ENCODE data around the gene ARFIP1. TPM values are rescaled to one million over a fixed set of nuclear protein-coding genes. Genes with fewer than 3 reads are reported as not detected.

The ARFIP1 gene
- total and polyA plus RNA-seq, 9 of the 15 experiments (the other 6 are each of a cell fraction or from before 2014, with no cell fraction given): 14.1 to 25.1 (median 20.9) TPM

GRCh38 chr4:152779513-152780266 is at the start of gene ARFIP1, which contains the start of gene TIGD4 (continued):
- 0 out of 2 replicates have a peak, but pooled peaks have one; percentile 11 for TF ChIP-seq CC2D1A (IDR thresholded peaks at IDR 0.05)
- no peak for TF ChIP-seq ZNF696 (CRISPR knock-in tag; conservative IDR thresholded peaks at IDR 0.05)
- peak; percentile 65 for TF ChIP-seq SIN3B (IDR thresholded peaks at IDR 0.05; ENCODE audit: low read depth)
- peak; percentile 74 for TF ChIP-seq C11orf30 (IDR thresholded peaks at IDR 0.05; ENCODE audit: low read depth)
- TF ChIP-seq NBN (IDR thresholded peaks at IDR 0.05; ENCODE audit: low read depth): peak; percentile 43; the same call in 1 of the 2 replicates
- TF ChIP-seq CHAMP1 (IDR thresholded peaks at IDR 0.05): no peak
- TF ChIP-seq MIER1 (IDR thresholded peaks at IDR 0.05; ENCODE audit: low read depth): no peak
- peak; percentile 54 for TF ChIP-seq RNF2 (IDR thresholded peaks at IDR 0.05)
- TF ChIP-seq NFXL1 (CRISPR knock-in tag; IDR thresholded peaks at IDR 0.05): no peak
- no peak for TF ChIP-seq ID3 (CRISPR knock-in tag; IDR thresholded peaks at IDR 0.05)
- TF ChIP-seq ID3 (tag; IDR thresholded peaks at IDR 0.05): no peak
- TF ChIP-seq HINFP (tag; conservative IDR thresholded peaks at IDR 0.05; ENCODE audit: low read depth): no peak
- no peak for TF ChIP-seq SNAPC5 (CRISPR knock-in tag; IDR thresholded peaks at IDR 0.05)
- TF ChIP-seq SRSF3 (IDR thresholded peaks at IDR 0.05; ENCODE audit: insufficient read depth, low read length): no peak
- no peak for TF ChIP-seq RFX5 (IDR thresholded peaks at IDR 0.05; ENCODE audit: low read depth, low read length)
